WTC11 (cell line): Measurements from ENCODE around the gene RNPS1. TPM values are rescaled to one million over a fixed set of nuclear protein-coding genes. Genes with fewer than 3 reads are reported as not detected.

Source experiments
- ATAC-seq: fragments of 200-7000 bp; cut with Tn5 transposase; 2 replicates; pipeline ENCODE4 v1.10.0; 2021; ENCODE audit warnings: mild to moderate bottlenecking, moderate library complexity
- CTCF ChIA-PET: fragments of 300-600 bp; sonication (Branson Sonifier 250); formaldehyde crosslinking; loops from one replicate; lab custom pipeline; 2021; ENCODE audit warnings: antibody characterized with exemption; lab: Charles Lee
- POLR2A ChIA-PET: fragments of 350-600 bp; sonication (Branson Sonifier 250); formaldehyde crosslinking; loops from one replicate; lab custom pipeline; 2021; ENCODE audit warnings: antibody characterized with exemption; lab: Charles Lee
- DNase-seq: peaks from one replicate; pipeline ENCODE4 v3.0.0; 2021; ENCODE audit warnings: low spot score
- H3K27ac Mint-ChIP-seq: 2 replicates; pipeline ENCODE4 v1.8.0; 2021; ENCODE audit warnings: mixed read lengths
- H3K27me3 Mint-ChIP-seq: 2 replicates; pipeline ENCODE4 v1.8.0; 2021; ENCODE audit warnings: low read depth, mild to moderate bottlenecking, moderate library complexity, mixed read lengths
- H3K36me3 Mint-ChIP-seq: 2 replicates; pipeline ENCODE4 v1.8.0; 2021; ENCODE audit warnings: mixed read lengths
- H3K4me1 Mint-ChIP-seq: 2 replicates; pipeline ENCODE4 v1.8.0; 2022; ENCODE audit warnings: mixed read lengths
- H3K4me3 Mint-ChIP-seq: 2 replicates; pipeline ENCODE4 v1.8.0; 2021; ENCODE audit warnings: mild to moderate bottlenecking, moderate library complexity, mixed read lengths
- H3K9me3 Mint-ChIP-seq: 2 replicates; pipeline ENCODE4 v1.8.0; 2021; ENCODE audit warnings: mixed read lengths
- FOXJ3 ChIP-seq: sonication (generic); formaldehyde crosslinking; IDR thresholded peaks from 2 replicates; pipeline ENCODE4 v1.9.0; 2021; ENCODE audit warnings: missing genetic modification reagents, mild to moderate bottlenecking, borderline replicate concordance
- GRHL2 ChIP-seq: fragments of 250-450 bp; sonication (Bioruptor Pico); IDR thresholded peaks from 2 replicates; pipeline ENCODE4 v1.8.0; 2022; ENCODE audit warnings: mild to moderate bottlenecking, moderate library complexity; ENCODE audit not compliant: insufficient replicate concordance, severe bottlenecking
- GTF2I ChIP-seq: fragments of 250-450 bp; sonication (Bioruptor Pico); conservative IDR thresholded peaks from 2 replicates; pipeline ENCODE4 v1.4.0; 2021; ENCODE audit warnings: mild to moderate bottlenecking
- HMGA2 ChIP-seq: fragments of 250-450 bp; sonication (Bioruptor Pico); IDR thresholded peaks from 2 replicates; pipeline ENCODE4 v1.4.0; 2021; ENCODE audit warnings: mild to moderate bottlenecking, moderate library complexity
- JUN ChIP-seq: sonication (generic); formaldehyde crosslinking; IDR thresholded peaks from 2 replicates; pipeline ENCODE4 v1.8.0; 2023; ENCODE audit warnings: mild to moderate bottlenecking, missing genetic modification reagents
- MXD4 ChIP-seq: fragments of 250-450 bp; sonication (Bioruptor Pico); IDR thresholded peaks from 2 replicates; pipeline ENCODE4 v1.8.0; 2021; ENCODE audit warnings: mild to moderate bottlenecking, moderate library complexity, borderline replicate concordance
- MYBL2 ChIP-seq: sonication (generic); formaldehyde crosslinking; IDR thresholded peaks from 2 replicates; pipeline ENCODE4 v1.8.1; 2023; ENCODE audit warnings: mild to moderate bottlenecking, moderate library complexity, missing genetic modification reagents
- NFE2L1 ChIP-seq: sonication (generic); formaldehyde crosslinking; IDR thresholded peaks from 2 replicates; pipeline ENCODE4 v1.8.1; 2023; ENCODE audit warnings: missing genetic modification reagents
- NR1H2 ChIP-seq: sonication (generic); formaldehyde crosslinking; IDR thresholded peaks from 2 replicates; pipeline ENCODE4 v1.9.0; 2021; ENCODE audit warnings: mild to moderate bottlenecking, moderate library complexity, missing genetic modification reagents
- RORB ChIP-seq: fragments of 250-450 bp; sonication (Bioruptor Pico); IDR thresholded peaks from 2 replicates; pipeline ENCODE4 v1.9.0; 2021; ENCODE audit warnings: mild to moderate bottlenecking
- SMAD4 ChIP-seq: sonication (generic); formaldehyde crosslinking; IDR thresholded peaks from 2 replicates; pipeline ENCODE4 v1.8.0; 2022; ENCODE audit warnings: mild to moderate bottlenecking, missing genetic modification reagents
- TEAD1 ChIP-seq: sonication (generic); formaldehyde crosslinking; IDR thresholded peaks from 2 replicates; pipeline ENCODE4 v1.8.0; 2022; ENCODE audit warnings: mild to moderate bottlenecking, missing genetic modification reagents
- TEAD4 ChIP-seq: sonication (generic); formaldehyde crosslinking; IDR thresholded peaks from 2 replicates; pipeline ENCODE4 v1.8.0; 2022; ENCODE audit warnings: mild to moderate bottlenecking, missing genetic modification reagents
- ZNF121 ChIP-seq: sonication (generic); formaldehyde crosslinking; IDR thresholded peaks from 2 replicates; pipeline ENCODE4 v1.8.0; 2023; ENCODE audit warnings: missing genetic modification reagents
- ZNF232 ChIP-seq: sonication (generic); formaldehyde crosslinking; IDR thresholded peaks from 2 replicates; pipeline ENCODE4 v1.8.0; 2022; ENCODE audit warnings: mild to moderate bottlenecking, missing genetic modification reagents
- ZNF263 ChIP-seq: sonication (generic); formaldehyde crosslinking; IDR thresholded peaks from 2 replicates; pipeline ENCODE4 v1.8.1; 2022; ENCODE audit warnings: low read depth, mild to moderate bottlenecking, moderate library complexity, missing genetic modification reagents
- ZNF396 ChIP-seq: fragments of 250-450 bp; sonication (Bioruptor Pico); IDR thresholded peaks from 2 replicates; pipeline ENCODE4 v1.8.0; 2021; ENCODE audit warnings: mild to moderate bottlenecking, moderate library complexity, borderline replicate concordance
- ZNF671 ChIP-seq: fragments of 250-450 bp; sonication (Bioruptor Pico); IDR thresholded peaks from 2 replicates; pipeline ENCODE4 v1.8.0; 2021; ENCODE audit warnings: mild to moderate bottlenecking
- total RNA-seq: library from RNA; stranded (reverse); gene quantifications from 3 replicates; pipeline ENCODE4 v1.2.3, GENCODE V29; 2021
- TF ChIP-seq, protein P1 (sequence below): sonication (generic); formaldehyde crosslinking; IDR thresholded peaks from 2 replicates; pipeline ENCODE4 v1.8.1; 2023; ENCODE audit warnings: mild to moderate bottlenecking, missing genetic modification reagents, moderate library complexity
- TF ChIP-seq, protein P2 (sequence below): fragments of 250-450 bp; sonication (Bioruptor Pico); conservative IDR thresholded peaks from 2 replicates; pipeline ENCODE4 v1.9.0; 2021; ENCODE audit warnings: mild to moderate bottlenecking
- TF ChIP-seq, protein P3 (sequence below): sonication (generic); formaldehyde crosslinking; IDR thresholded peaks from 2 replicates; pipeline ENCODE4 v1.8.0; 2022; ENCODE audit warnings: mild to moderate bottlenecking, missing genetic modification reagents
- TF ChIP-seq, protein P4 (sequence below): sonication (generic); formaldehyde crosslinking; IDR thresholded peaks from 2 replicates; pipeline ENCODE4 v1.8.1; 2023; ENCODE audit warnings: mild to moderate bottlenecking, missing genetic modification reagents
- TF ChIP-seq, protein P5 (sequence below): fragments of 250-450 bp; sonication (Bioruptor Pico); IDR thresholded peaks from 2 replicates; pipeline ENCODE4 v1.9.0; 2021; ENCODE audit warnings: mild to moderate bottlenecking
- TF ChIP-seq, protein P6 (sequence below): fragments of 250-450 bp; sonication (Bioruptor Pico); IDR thresholded peaks from 2 replicates; pipeline ENCODE4 v1.8.0; 2021; ENCODE audit warnings: mild to moderate bottlenecking
- TF ChIP-seq, protein P7 (sequence below): sonication (generic); formaldehyde crosslinking; IDR thresholded peaks from 2 replicates; pipeline ENCODE4 v1.8.0; 2022; ENCODE audit warnings: mild to moderate bottlenecking, missing genetic modification reagents

Gene RNPS1
- total RNA-seq, 1 experiment from 2014 or later, result 331 TPM

DNA sequence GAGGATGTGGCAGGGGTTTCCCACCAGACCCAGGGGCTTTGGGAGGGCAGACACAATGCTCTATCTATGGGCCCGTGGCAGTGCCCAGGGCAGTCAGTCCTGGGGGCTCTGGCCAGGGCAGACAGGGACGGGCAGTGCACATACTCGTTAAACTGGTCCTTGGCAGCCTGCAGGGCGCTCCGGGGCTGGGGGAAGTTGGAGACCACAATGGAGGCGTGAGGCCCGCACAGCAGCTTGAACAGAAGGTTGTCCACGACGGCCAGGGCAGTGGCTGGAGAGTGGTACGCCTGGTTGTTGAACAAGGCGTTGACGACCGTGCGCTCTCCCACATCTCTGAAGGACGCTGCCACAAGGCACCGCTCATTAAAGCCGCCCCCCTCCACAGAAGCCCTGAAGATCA, 18.6 kb upstream of the RNPS1 start:
- no peak overlapping the region for H3K27ac Mint-ChIP-seq
- TF ChIP-seq, protein P1, sequence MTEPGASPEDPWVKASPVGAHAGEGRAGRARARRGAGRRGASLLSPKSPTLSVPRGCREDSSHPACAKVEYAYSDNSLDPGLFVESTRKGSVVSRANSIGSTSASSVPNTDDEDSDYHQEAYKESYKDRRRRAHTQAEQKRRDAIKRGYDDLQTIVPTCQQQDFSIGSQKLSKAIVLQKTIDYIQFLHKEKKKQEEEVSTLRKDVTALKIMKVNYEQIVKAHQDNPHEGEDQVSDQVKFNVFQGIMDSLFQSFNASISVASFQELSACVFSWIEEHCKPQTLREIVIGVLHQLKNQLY (CRISPR knock-in tag), result no peak
- no peak for TF ChIP-seq ZNF671
- TF ChIP-seq RORB (CRISPR knock-in tag), result no peak
- no peak for TF ChIP-seq TEAD1 (CRISPR knock-in tag)
- TF ChIP-seq, all 79 proteins: peak for 0
- H3K36me3 Mint-ChIP-seq, result no peaks in the 10 kb centered on the region

DNA sequence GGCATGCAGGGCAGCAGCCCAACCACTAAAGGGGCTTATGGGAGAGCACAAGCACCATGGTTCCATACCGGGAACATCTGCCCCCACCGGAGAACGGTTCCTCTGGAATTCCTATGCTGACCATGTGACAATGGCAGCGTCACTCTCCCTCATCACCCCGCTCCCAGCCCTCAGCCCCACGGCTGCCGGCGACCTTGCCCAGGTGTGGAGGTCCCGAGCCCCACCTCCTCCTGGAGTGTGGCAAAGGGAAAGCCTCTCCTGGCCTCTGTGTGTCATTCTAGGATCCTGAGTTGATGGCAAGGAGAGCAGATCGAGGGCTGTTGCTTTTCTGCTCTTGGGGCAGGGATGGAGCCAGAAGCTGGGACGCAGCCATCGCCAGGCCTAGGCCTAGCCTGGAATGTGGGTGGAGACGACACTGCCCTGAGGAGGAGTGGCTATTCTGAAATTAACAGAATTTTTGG, 17.8 kb upstream of the RNPS1 start:
- ATAC-seq (no peak), DNase-seq (no peak)
- H3K27me3 Mint-ChIP-seq, result no peaks in the 10 kb centered on the region
- H3K4me1 Mint-ChIP-seq, result no peaks in the 10 kb centered on the region
- H3K36me3 Mint-ChIP-seq, result no peaks in the 10 kb centered on the region
- no peaks in the 10 kb centered on the region for H3K9me3 Mint-ChIP-seq
- POLR2A ChIA-PET, result no interaction called here
- no peak overlapping the region for H3K27ac Mint-ChIP-seq
- CTCF ChIA-PET, result interaction anchor here (2.6 kb wide), 1 partner anchor 11 kb away, joined by 10 read pairs; no protein-coding TSS in a partner anchor
- no peak for TF ChIP-seq MYBL2
- TF ChIP-seq ZNF121 (CRISPR knock-in tag), result no peak
- no peak for TF ChIP-seq ZNF396 (CRISPR knock-in tag)
- TF ChIP-seq TEAD4 (CRISPR knock-in tag), result no peak
- TF ChIP-seq, protein P2, sequence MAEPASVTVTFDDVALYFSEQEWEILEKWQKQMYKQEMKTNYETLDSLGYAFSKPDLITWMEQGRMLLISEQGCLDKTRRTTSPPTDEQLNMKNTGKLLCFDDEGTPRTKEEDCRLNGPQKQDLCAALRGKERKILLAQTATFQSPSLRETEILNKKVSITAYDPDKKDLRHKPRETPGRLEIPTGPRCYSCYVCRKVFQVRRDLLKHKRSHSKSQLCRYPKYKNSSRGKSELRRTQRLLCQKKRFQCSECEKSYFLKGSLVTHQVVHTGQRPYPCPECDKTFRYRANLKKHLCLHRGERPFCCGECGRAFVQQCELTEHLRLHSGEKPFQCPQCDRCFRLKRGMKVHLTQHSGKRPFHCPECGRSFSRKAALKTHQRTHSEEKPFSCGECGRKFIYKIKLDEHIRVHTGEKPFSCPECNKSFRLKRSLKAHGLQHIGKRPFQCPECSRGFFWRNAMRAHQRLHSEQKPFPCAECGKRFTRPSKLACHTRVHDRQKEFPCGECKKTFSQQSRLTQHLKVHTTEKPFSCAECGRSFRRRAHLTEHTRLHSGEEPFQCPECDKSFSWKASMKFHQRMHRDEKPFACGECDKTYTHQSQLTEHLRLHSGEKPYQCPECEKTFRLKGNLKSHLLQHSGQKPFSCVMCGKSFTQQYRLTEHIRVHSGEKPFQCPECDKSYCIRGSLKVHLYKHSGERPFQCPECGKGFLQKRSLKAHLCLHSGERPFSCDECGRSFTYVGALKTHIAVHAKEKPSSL (CRISPR knock-in tag), result no peak
- TF ChIP-seq JUN (CRISPR knock-in tag), result no peak
- no peak for TF ChIP-seq GRHL2 (CRISPR knock-in tag)
- TF ChIP-seq, protein P3, sequence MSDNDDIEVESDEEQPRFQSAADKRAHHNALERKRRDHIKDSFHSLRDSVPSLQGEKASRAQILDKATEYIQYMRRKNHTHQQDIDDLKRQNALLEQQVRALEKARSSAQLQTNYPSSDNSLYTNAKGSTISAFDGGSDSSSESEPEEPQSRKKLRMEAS (CRISPR knock-in tag), result no peak
- no peak for TF ChIP-seq NR1H2 (CRISPR knock-in tag)
- no peak for TF ChIP-seq MXD4 (CRISPR knock-in tag)
- H3K4me3 Mint-ChIP-seq, result no peak overlapping the region

More for the DNA sequence above, 18.6 kb upstream of the RNPS1 start:
- ATAC-seq, result no peak
- DNase-seq, result no peak
- ChIA-PET POLR2A (no interaction called here), CTCF (interaction anchor here (0.9 to 2.6 kb wide), 2 partner anchors 10 to 11 kb away, joined by 3 to 10 read pairs; no protein-coding TSS in a partner anchor)
- Mint-ChIP-seq H3K4me1 (no peaks in the 10 kb centered on the region), H3K4me3 (no peak overlapping the region), H3K9me3 (no peaks in the 10 kb centered on the region), H3K27me3 (no peaks in the 10 kb centered on the region)

DNA sequence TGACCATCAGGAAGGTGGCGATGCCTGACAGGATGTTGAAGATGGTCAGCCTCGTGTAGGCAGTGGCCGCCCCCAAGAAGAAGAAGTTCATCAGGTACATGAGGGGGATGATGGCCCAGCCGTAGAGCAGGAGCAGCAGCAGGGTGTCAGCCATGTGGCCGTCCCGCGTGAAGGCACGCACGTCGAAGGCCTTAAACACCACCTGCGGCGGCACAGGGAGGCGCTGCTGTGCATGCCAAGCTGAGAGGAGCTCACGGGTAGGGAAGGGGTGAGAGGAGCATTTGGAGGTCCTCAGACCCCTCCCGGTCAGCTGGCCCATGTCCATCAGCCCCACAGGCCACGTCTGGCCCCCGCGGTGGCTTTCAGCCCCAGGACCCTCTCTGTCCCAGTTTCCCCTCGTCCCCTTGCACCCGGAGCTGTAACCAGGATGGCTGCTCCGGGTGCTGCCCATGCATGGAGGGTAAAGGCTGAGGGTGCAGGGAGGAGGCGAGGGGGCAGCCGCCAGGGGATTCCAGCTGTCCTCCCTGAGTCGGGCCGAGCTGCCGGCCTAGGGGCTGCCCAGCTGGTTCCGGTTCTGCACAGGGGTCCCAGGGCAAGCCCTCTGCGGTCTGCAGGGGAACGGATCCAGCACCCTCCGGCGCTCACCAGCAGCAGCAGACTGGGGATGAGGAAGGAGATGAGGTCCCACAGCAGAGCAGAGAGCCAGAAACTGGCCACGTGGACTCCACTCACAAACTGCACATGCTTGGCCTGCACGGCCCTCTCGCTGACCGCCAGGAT, 17.1 kb upstream of the RNPS1 start:
- TF ChIP-seq ZNF396 (CRISPR knock-in tag) (no peak), NFE2L1 (no peak), ZNF263 (CRISPR knock-in tag) (no peak), TEAD4 (CRISPR knock-in tag) (no peak), RORB (CRISPR knock-in tag) (no peak), ZNF232 (no peak), SMAD4 (CRISPR knock-in tag) (no peak), GTF2I (CRISPR knock-in tag) (no peak), FOXJ3 (CRISPR knock-in tag) (no peak), HMGA2 (CRISPR knock-in tag) (no peak)
- TF ChIP-seq, protein P4, sequence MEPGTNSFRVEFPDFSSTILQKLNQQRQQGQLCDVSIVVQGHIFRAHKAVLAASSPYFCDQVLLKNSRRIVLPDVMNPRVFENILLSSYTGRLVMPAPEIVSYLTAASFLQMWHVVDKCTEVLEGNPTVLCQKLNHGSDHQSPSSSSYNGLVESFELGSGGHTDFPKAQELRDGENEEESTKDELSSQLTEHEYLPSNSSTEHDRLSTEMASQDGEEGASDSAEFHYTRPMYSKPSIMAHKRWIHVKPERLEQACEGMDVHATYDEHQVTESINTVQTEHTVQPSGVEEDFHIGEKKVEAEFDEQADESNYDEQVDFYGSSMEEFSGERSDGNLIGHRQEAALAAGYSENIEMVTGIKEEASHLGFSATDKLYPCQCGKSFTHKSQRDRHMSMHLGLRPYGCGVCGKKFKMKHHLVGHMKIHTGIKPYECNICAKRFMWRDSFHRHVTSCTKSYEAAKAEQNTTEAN (CRISPR knock-in tag), result no peak
- TF ChIP-seq, protein P5, sequence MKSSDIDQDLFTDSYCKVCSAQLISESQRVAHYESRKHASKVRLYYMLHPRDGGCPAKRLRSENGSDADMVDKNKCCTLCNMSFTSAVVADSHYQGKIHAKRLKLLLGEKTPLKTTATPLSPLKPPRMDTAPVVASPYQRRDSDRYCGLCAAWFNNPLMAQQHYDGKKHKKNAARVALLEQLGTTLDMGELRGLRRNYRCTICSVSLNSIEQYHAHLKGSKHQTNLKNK (CRISPR knock-in tag), result no peak
- TF ChIP-seq, protein P6, sequence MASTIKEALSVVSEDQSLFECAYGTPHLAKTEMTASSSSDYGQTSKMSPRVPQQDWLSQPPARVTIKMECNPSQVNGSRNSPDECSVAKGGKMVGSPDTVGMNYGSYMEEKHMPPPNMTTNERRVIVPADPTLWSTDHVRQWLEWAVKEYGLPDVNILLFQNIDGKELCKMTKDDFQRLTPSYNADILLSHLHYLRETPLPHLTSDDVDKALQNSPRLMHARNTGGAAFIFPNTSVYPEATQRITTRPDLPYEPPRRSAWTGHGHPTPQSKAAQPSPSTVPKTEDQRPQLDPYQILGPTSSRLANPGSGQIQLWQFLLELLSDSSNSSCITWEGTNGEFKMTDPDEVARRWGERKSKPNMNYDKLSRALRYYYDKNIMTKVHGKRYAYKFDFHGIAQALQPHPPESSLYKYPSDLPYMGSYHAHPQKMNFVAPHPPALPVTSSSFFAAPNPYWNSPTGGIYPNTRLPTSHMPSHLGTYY (CRISPR knock-in tag), result no peak
- TF ChIP-seq, protein P7, sequence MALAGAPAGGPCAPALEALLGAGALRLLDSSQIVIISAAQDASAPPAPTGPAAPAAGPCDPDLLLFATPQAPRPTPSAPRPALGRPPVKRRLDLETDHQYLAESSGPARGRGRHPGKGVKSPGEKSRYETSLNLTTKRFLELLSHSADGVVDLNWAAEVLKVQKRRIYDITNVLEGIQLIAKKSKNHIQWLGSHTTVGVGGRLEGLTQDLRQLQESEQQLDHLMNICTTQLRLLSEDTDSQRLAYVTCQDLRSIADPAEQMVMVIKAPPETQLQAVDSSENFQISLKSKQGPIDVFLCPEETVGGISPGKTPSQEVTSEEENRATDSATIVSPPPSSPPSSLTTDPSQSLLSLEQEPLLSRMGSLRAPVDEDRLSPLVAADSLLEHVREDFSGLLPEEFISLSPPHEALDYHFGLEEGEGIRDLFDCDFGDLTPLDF (CRISPR knock-in tag), result no peak
- Mint-ChIP-seq H3K9me3 (no peaks in the 10 kb centered on the region), H3K4me3 (no peak overlapping the region), H3K36me3 (no peaks in the 10 kb centered on the region), H3K27me3 (no peaks in the 10 kb centered on the region), H3K4me1 (no peaks in the 10 kb centered on the region), H3K27ac (no peak overlapping the region)
- no peak for DNase-seq
- POLR2A ChIA-PET, result no interaction called here
- no peak for ATAC-seq
- CTCF ChIA-PET, result interaction anchor here (1.2 to 2.6 kb wide), 2 partner anchors 12 to 216 kb away, joined by 4 to 10 read pairs; no protein-coding TSS in a partner anchor
